NCI-H1048 (cell line): ENCODE data around the gene SERPIND1.
"Not testable (repeated sequence)": the region's sequence is repeated elsewhere in the genome, so short reads cannot be mapped to it uniquely, and the experiment has no call there.

ENCODE experiments used
- DNase-seq: peaks from one replicate; lab custom pipeline; 2025; lab: John Stamatoyannopoulos, UW

The SERPIND1 gene

GRCh38 chr22:20816559-20816958 lies 42.6 kb downstream of the SERPIND1 start:
- DNase-seq, result no peak

GRCh38 chr22:20818471-20818870 lies 44.6 kb downstream of the SERPIND1 start:
- no peak for DNase-seq

- DNase-seq, result no peak
Observed at GRCh38 chr22:20819471-20819870, 45.6 kb downstream of the SERPIND1 start.

GRCh38 chr22:20821717-20822239 lies 47.9 kb downstream of the SERPIND1 start:
- DNase-seq, result not testable (repeated sequence)

GRCh38 chr22:20822240-20822639 lies 48.3 kb downstream of the SERPIND1 start:
- DNase-seq, result no peak

- no peak for DNase-seq
Observed at GRCh38 chr22:20823264-20823663, 49.4 kb downstream of the SERPIND1 start.

- DNase-seq, result not testable (repeated sequence)
Observed at GRCh38 chr22:20825216-20825615, 51.3 kb downstream of the SERPIND1 start.

GRCh38 chr22:20825624-20826023 lies 51.7 kb downstream of the SERPIND1 start:
- DNase-seq, result no peak

GRCh38 chr22:20826373-20827152 lies 52.6 kb downstream of the SERPIND1 start:
- not testable (repeated sequence) for DNase-seq

GRCh38 chr22:20829491-20830134 lies 55.7 kb downstream of the SERPIND1 start:
- no peak for DNase-seq

GRCh38 chr22:20833225-20833665 lies 59.3 kb downstream of the SERPIND1 start:
- no peak for DNase-seq

- no peak for DNase-seq
Observed at GRCh38 chr22:20834206-20834605, 60.3 kb downstream of the SERPIND1 start.

GRCh38 chr22:20834725-20835124 lies 60.8 kb downstream of the SERPIND1 start:
- no peak for DNase-seq
